ES-I3 (cell line): ENCODE measurements around the gene RPS26.
A peak's percentile ranks its signal among the peaks of the same experiment; 100 is the strongest.

ENCODE experiments used
- H3K36me3 ChIP-seq: 2 replicates; pipeline ENCODE4 v1.6.1; 2013; ENCODE audit warnings: mild to moderate bottlenecking, low read length, control low read depth, moderate library complexity; ENCODE audit not compliant: insufficient read depth
- H3K4me1 ChIP-seq: 2 replicates; pipeline ENCODE4 v1.6.1; 2013; ENCODE audit warnings: mild to moderate bottlenecking, control low read depth, low read length; ENCODE audit not compliant: insufficient read depth
- H3K9ac ChIP-seq: 2 replicates; pipeline ENCODE4 v1.6.1; 2013; ENCODE audit warnings: low read depth, mild to moderate bottlenecking, low read length, moderate library complexity
- H3K9me3 ChIP-seq: 2 replicates; pipeline ENCODE4 v1.6.1; 2013; ENCODE audit warnings: mild to moderate bottlenecking, low read length, moderate library complexity; ENCODE audit not compliant: control insufficient read depth, insufficient read depth

The RPS26 gene

GRCh38 chr12:56078427-56078826 lies 36.7 kb downstream of the RPS26 start:
- Histone ChIP-seq H3K4me1 (peaks cover 23% of the 10 kb centered on the region), H3K9ac (peak overlapping the region; percentile 86; the same call in 1 of the 2 replicates), H3K9me3 (no peaks in the 10 kb centered on the region), H3K36me3 (no peaks in the 10 kb centered on the region)

DNA sequence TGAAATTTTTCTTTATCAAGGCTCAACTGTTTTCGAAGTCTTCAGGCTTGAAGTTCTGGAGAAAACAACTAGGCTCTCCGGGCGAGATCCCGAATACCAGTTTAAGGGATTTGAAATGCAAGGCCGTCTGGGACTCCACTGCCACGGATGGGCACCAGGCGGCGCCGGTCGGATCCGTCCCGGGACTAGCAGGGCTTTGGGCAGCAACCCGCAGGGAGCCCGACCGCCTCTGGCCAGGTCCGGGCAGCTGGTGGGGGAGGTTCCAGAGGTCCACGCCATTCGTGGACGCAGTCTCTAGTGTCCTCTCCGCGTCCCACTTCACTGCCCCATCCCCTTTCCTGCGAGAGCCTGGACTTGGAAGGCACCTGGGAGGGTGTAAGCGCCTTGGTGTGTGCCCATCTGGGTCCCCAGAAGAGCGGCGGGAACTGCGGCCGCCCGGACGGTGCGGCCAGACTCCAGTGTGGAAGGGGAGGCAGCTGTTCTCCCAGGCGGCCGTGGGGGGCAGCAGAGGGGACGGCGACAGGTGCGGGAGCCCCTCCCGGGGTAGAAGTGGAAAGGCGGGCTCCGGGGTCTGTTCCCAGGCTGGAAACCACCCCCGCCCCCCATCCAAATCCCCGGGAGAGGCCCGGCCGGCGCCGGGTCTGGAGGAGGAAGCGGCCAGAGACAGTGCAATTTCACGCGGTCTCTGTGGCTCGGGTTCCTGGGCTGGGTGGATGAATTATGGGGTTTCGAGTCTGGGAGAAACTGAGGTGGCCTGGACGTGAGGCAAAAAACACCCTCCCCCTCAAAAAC lies 37.4 kb downstream of the RPS26 start:
- Histone ChIP-seq H3K36me3 (no peaks in the 10 kb centered on the region), H3K9ac (peak overlapping the region; percentile 86), H3K4me1 (peaks cover 23% of the 10 kb centered on the region), H3K9me3 (no peaks in the 10 kb centered on the region)

- H3K4me1 ChIP-seq = peaks cover 23% of the 10 kb centered on the region
- peak within 1 kb of the TSS; percentile 86 for H3K9ac ChIP-seq
- H3K9me3 ChIP-seq = no peaks in the 10 kb centered on the region
- H3K36me3 ChIP-seq = no peaks in the 10 kb centered on the region
Measured at GRCh38 chr12:56079723-56080555, 38.2 kb downstream of the RPS26 start, which contains the start of gene ERBB3. Gene ERBB3 (plus strand): TSS chr12:56080165. CDS start chr12:56080301, 136 bp downstream.

DNA sequence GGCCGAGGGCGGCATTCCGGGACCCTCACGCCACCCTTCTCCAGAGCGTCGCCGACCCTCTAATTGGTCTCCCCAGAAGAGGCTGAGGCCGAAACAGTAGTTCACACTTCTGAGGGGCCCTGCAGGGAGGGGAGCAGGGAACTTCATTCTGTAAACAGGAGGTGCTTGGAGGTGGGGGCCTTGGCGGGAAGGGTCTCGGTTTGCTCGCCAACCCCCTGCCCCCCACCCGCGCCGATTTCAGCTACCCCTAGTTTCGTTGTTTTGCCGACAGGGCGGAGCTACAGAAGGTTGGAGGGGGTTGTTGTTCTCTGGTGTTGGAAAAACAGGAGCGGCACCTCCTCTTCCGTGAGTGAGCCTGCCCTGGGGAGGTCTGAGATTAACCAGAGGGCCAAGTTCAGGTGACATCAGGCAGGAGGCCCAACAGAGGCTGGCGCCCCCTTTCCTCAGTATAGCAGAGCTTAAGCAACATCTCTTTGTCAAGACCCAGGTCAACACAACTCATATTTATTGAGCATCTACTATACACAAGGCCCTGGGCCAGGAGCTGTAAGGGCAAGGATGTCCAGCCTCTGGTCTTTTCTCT lies 38.9 kb downstream of the RPS26 start:
- no peaks in the 10 kb centered on the region for H3K9me3 ChIP-seq
- H3K9ac ChIP-seq = peak overlapping the region; percentile 86
- H3K4me1 ChIP-seq = peaks cover 23% of the 10 kb centered on the region
- H3K36me3 ChIP-seq = no peaks in the 10 kb centered on the region

GRCh38 chr12:56081393-56082347 lies 40.0 kb downstream of the RPS26 start:
- Histone ChIP-seq H3K4me1 (peaks cover 32% of the 10 kb centered on the region), H3K9me3 (no peaks in the 10 kb centered on the region), H3K36me3 (no peaks in the 10 kb centered on the region; the same call in 1 of the 2 replicates), H3K9ac (peak overlapping the region; percentile 86)

DNA sequence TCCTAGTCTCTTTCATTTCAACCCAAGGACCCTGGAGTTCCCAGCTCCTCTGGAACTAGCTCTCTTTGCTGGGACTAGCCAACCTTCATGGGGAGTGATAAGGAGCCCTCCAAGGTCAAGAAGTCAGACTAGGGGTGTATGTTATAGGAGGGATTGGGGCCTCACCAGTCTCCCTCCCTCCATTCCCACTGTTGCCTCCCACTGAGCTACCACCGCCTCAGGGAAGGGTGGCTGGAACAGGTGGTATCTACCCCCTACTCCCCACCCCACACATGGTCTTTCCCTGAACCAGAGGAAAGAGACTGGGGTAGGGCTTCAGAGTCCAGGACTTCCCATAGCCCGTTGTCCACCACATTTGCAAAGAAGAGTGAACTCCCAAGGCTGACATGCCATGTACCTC lies 40.7 kb downstream of the RPS26 start:
- no peaks in the 10 kb centered on the region for H3K9me3 ChIP-seq
- H3K36me3 ChIP-seq = no peaks in the 10 kb centered on the region; the same call in 1 of the 2 replicates
- H3K9ac ChIP-seq = no peak overlapping the region
- peaks cover 32% of the 10 kb centered on the region for H3K4me1 ChIP-seq

- Histone ChIP-seq H3K4me1 (peaks cover 32% of the 10 kb centered on the region), H3K36me3 (no peaks in the 10 kb centered on the region; the same call in 1 of the 2 replicates), H3K9me3 (no peaks in the 10 kb centered on the region), H3K9ac (no peak overlapping the region)
Measured at GRCh38 chr12:56082967-56083366, 41.2 kb downstream of the RPS26 start.

- Histone ChIP-seq H3K4me1 (peaks cover 29% of the 10 kb centered on the region), H3K9me3 (no peaks in the 10 kb centered on the region), H3K36me3 (no peaks in the 10 kb centered on the region; the same call in 1 of the 2 replicates), H3K9ac (no peak overlapping the region)
Measured at GRCh38 chr12:56084958-56085543, 43.3 kb downstream of the RPS26 start.

GRCh38 chr12:56086096-56086495 lies 44.4 kb downstream of the RPS26 start:
- Histone ChIP-seq H3K9me3 (no peaks in the 10 kb centered on the region), H3K36me3 (no peaks in the 10 kb centered on the region; the same call in 1 of the 2 replicates), H3K4me1 (peaks cover 28% of the 10 kb centered on the region)

GRCh38 chr12:56086608-56087007 lies 44.9 kb downstream of the RPS26 start:
- peaks cover 22% of the 10 kb centered on the region for H3K4me1 ChIP-seq
- H3K9me3 ChIP-seq = no peaks in the 10 kb centered on the region
- H3K9ac ChIP-seq = no peak overlapping the region
- no peaks in the 10 kb centered on the region; the same call in 1 of the 2 replicates for H3K36me3 ChIP-seq

More at GRCh38 chr12:56086096-56086495, 44.4 kb downstream of the RPS26 start:
- no peak overlapping the region for H3K9ac ChIP-seq

- H3K9ac ChIP-seq = no peak overlapping the region
- H3K36me3 ChIP-seq = no peaks in the 10 kb centered on the region; the same call in 1 of the 2 replicates
- H3K9me3 ChIP-seq = no peaks in the 10 kb centered on the region
- peaks cover 16% of the 10 kb centered on the region for H3K4me1 ChIP-seq
Measured at GRCh38 chr12:56087220-56087619, 45.5 kb downstream of the RPS26 start.
